ENCODE results near the gene CYP26A1.

Gene CYP26A1

GRCh38 chr10:93081318-93081717, 7.6 kb downstream of the CYP26A1 start:
- no peak overlapping the region for H2AFZ ChIP-seq (ENCODE audit: low read length)
- no peaks in the 10 kb centered on the region for H3K9me2 ChIP-seq (replicated peaks; ENCODE audit: low read depth, low read length)
- H3K27me3 ChIP-seq (ENCODE audit: insufficient read depth, low read length, poor library complexity, severe bottlenecking): no peaks in the 10 kb centered on the region
- no peaks in the 10 kb centered on the region for H3K9me3 ChIP-seq (ENCODE audit: insufficient read depth, low read depth, low read length)
- H3K9ac ChIP-seq (ENCODE audit: low read depth, low read length, poor library complexity, severe bottlenecking): no peak overlapping the region
- H3F3A ChIP-seq (ENCODE audit: low read depth): no peaks in the 10 kb centered on the region
- no peak for TF ChIP-seq CTCF (conservative IDR thresholded peaks at IDR 0.05; ENCODE audit: low read length)
- TF ChIP-seq EZH2phosphoT487 (IDR thresholded peaks at IDR 0.05; ENCODE audit: borderline replicate concordance): no peak
- H3K4me2 ChIP-seq (ENCODE audit: low read depth, low read length, poor library complexity, severe bottlenecking): no peak overlapping the region
- H3K4me3 ChIP-seq (ENCODE audit: low read length, poor library complexity, severe bottlenecking): no peak overlapping the region
- no peaks in the 10 kb centered on the region for H3K36me3 ChIP-seq (ENCODE audit: insufficient read depth, low read length)
- H3K4me1 ChIP-seq (ENCODE audit: insufficient read depth, low read length, poor library complexity, severe bottlenecking): no peaks in the 10 kb centered on the region
- no peaks in the 10 kb centered on the region for H4K20me1 ChIP-seq (ENCODE audit: insufficient read depth, low read length, poor library complexity, severe bottlenecking)
- no peaks in the 10 kb centered on the region for H3K79me2 ChIP-seq (ENCODE audit: insufficient read depth, low read length)

- no peaks in the 10 kb centered on the region for H3K79me2 ChIP-seq (ENCODE audit: insufficient read depth, low read length)
- no peak overlapping the region for H3K4me3 ChIP-seq (ENCODE audit: low read length, poor library complexity, severe bottlenecking)
- no peak overlapping the region for H3K9ac ChIP-seq (ENCODE audit: low read depth, low read length, poor library complexity, severe bottlenecking)
- no peaks in the 10 kb centered on the region for H3K4me1 ChIP-seq (ENCODE audit: insufficient read depth, low read length, poor library complexity, severe bottlenecking)
- no peaks in the 10 kb centered on the region for H3K27me3 ChIP-seq (ENCODE audit: insufficient read depth, low read length, poor library complexity, severe bottlenecking)
- TF ChIP-seq EZH2phosphoT487 (IDR thresholded peaks at IDR 0.05; ENCODE audit: borderline replicate concordance) (no peak), CTCF (conservative IDR thresholded peaks at IDR 0.05; ENCODE audit: low read length) (no peak)
- no peak overlapping the region for H3K4me2 ChIP-seq (ENCODE audit: low read depth, low read length, poor library complexity, severe bottlenecking)
- H3F3A ChIP-seq (ENCODE audit: low read depth): no peaks in the 10 kb centered on the region
- no peaks in the 10 kb centered on the region for H3K9me3 ChIP-seq (ENCODE audit: insufficient read depth, low read depth, low read length)
- H2AFZ ChIP-seq (ENCODE audit: low read length): no peak overlapping the region
- H4K20me1 ChIP-seq (ENCODE audit: insufficient read depth, low read length, poor library complexity, severe bottlenecking): no peaks in the 10 kb centered on the region
- no peaks in the 10 kb centered on the region for H3K9me2 ChIP-seq (replicated peaks; ENCODE audit: low read depth, low read length)
- H3K36me3 ChIP-seq (ENCODE audit: insufficient read depth, low read length): no peaks in the 10 kb centered on the region
Observed at GRCh38 chr10:93081834-93082233, 8.1 kb downstream of the CYP26A1 start.

GRCh38 chr10:93083743-93084539, 10.2 kb downstream of the CYP26A1 start:
- no peaks in the 10 kb centered on the region for H3K4me1 ChIP-seq (ENCODE audit: insufficient read depth, low read length, poor library complexity, severe bottlenecking)
- H3K9me2 ChIP-seq (replicated peaks; ENCODE audit: low read depth, low read length): no peaks in the 10 kb centered on the region
- H3K79me2 ChIP-seq (ENCODE audit: insufficient read depth, low read length): no peaks in the 10 kb centered on the region
- no peak overlapping the region for H3K4me3 ChIP-seq (ENCODE audit: low read length, poor library complexity, severe bottlenecking)
- TF ChIP-seq CTCF (conservative IDR thresholded peaks at IDR 0.05; ENCODE audit: low read length): no peak
- TF ChIP-seq EZH2phosphoT487 (IDR thresholded peaks at IDR 0.05; ENCODE audit: borderline replicate concordance): no peak
- H2AFZ ChIP-seq (ENCODE audit: low read length): no peak overlapping the region
- no peak overlapping the region for H3K9ac ChIP-seq (ENCODE audit: low read depth, low read length, poor library complexity, severe bottlenecking)
- no peaks in the 10 kb centered on the region for H3K27me3 ChIP-seq (ENCODE audit: insufficient read depth, low read length, poor library complexity, severe bottlenecking)
- H3K9me3 ChIP-seq (ENCODE audit: insufficient read depth, low read depth, low read length): no peaks in the 10 kb centered on the region
- no peaks in the 10 kb centered on the region for H4K20me1 ChIP-seq (ENCODE audit: insufficient read depth, low read length, poor library complexity, severe bottlenecking)
- no peaks in the 10 kb centered on the region for H3K36me3 ChIP-seq (ENCODE audit: insufficient read depth, low read length)
- H3F3A ChIP-seq (ENCODE audit: low read depth): no peaks in the 10 kb centered on the region
- no peak overlapping the region for H3K4me2 ChIP-seq (ENCODE audit: low read depth, low read length, poor library complexity, severe bottlenecking)

All from Loucy (cell line).